ENCODE results near the gene NXPH1.

DNA sequence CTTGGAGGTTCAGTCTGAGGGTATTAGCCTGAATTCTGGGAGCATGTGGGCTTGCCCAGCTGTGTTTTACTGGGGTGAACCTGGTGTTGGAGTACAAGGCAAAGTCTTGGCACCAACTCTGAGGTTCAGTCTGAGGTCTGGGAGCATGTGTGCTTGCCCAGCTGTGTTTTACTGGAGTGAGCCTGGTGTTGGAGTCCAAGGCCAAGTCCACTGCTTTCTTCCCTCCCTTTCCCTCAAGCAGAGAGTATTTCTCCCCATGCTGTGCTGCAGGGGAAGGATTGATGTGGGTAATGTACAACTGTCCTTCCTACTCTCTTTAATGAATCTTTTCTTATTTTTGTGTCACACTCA, 236.1 kb downstream of the NXPH1 start:
- TF ChIP-seq, protein P1, sequence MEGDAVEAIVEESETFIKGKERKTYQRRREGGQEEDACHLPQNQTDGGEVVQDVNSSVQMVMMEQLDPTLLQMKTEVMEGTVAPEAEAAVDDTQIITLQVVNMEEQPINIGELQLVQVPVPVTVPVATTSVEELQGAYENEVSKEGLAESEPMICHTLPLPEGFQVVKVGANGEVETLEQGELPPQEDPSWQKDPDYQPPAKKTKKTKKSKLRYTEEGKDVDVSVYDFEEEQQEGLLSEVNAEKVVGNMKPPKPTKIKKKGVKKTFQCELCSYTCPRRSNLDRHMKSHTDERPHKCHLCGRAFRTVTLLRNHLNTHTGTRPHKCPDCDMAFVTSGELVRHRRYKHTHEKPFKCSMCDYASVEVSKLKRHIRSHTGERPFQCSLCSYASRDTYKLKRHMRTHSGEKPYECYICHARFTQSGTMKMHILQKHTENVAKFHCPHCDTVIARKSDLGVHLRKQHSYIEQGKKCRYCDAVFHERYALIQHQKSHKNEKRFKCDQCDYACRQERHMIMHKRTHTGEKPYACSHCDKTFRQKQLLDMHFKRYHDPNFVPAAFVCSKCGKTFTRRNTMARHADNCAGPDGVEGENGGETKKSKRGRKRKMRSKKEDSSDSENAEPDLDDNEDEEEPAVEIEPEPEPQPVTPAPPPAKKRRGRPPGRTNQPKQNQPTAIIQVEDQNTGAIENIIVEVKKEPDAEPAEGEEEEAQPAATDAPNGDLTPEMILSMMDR (IDR thresholded peaks at IDR 0.05 in 4 of 5, conservative IDR thresholded peaks at IDR 0.05 in 1 of 5): no peak
- no peak for TF ChIP-seq POLR2A (IDR thresholded peaks at IDR 0.05)
